Upper lobe of right lung (tissue), 1 donor: ENCODE measurements around the gene THUMPD2. TPM values are rescaled to one million over a fixed set of nuclear protein-coding genes. Genes with fewer than 3 reads are reported as not detected.

Experiments
- ATAC-seq: fragments of 200-7000 bp; cut with Tn5 transposase; one replicate; pipeline ENCODE4 v1.9.1; 2020; ENCODE audit warnings: mild to moderate bottlenecking, moderate library complexity
- DNase-seq: peaks from one replicate; pipeline ENCODE4 v3.0.0-alpha.2; 2020
- H3K27ac ChIP-seq: fragments of 200-600 bp; one replicate; pipeline ENCODE4 v1.8.0; 2022
- H3K27me3 ChIP-seq: fragments of 200-600 bp; one replicate; pipeline ENCODE4 v1.8.0; 2022; ENCODE audit warnings: mild to moderate bottlenecking
- H3K36me3 ChIP-seq: fragments of 200-600 bp; one replicate; pipeline ENCODE4 v1.8.0; 2022
- H3K4me1 ChIP-seq: fragments of 200-600 bp; one replicate; pipeline ENCODE4 v1.8.0; 2022
- H3K4me3 ChIP-seq: fragments of 200-600 bp; one replicate; pipeline ENCODE4 v1.8.0; 2022; ENCODE audit warnings: mild to moderate bottlenecking
- H3K9me3 ChIP-seq: fragments of 200-600 bp; one replicate; pipeline ENCODE4 v1.8.0; 2022
- CTCF ChIP-seq: fragments of 200-600 bp; IDR thresholded peaks from one replicate; pipeline ENCODE4 v1.8.0; 2022; ENCODE audit warnings: antibody characterized with exemption
- intact Hi-C: fragments of 100-400 bp; cut with DNase I; formaldehyde crosslinking; loops from one replicate; pipeline ENCODE4 v1.11.0; 2022
- total RNA-seq: library from RNA; stranded (reverse); fragmentation: NEBNext Ultra II Directional; extraction: Animal tissue kit (Norgen Biotek cat#: 25700); gene quantifications from one replicate; pipeline ENCODE4 v1.2.1, GENCODE V29; 2021
- donor health status: DM: no; HTN: yes; CAD: no; lungs with severe emphysema.

The THUMPD2 gene
- total RNA-seq, 1 donor from 2014 or later = 10.7 TPM

- no peaks in the 10 kb centered on the region for H3K9me3 ChIP-seq
- peak overlapping the region; percentile 96 for H3K27ac ChIP-seq
- intact Hi-C loops = no loop called here
- H3K4me1 ChIP-seq = peaks cover 8% of the 10 kb centered on the region
- no peak for DNase-seq
- no peaks in the 10 kb centered on the region for H3K36me3 ChIP-seq
- TF ChIP-seq CTCF = no peak
- H3K27me3 ChIP-seq = no peaks in the 10 kb centered on the region
- ATAC-seq = no peak
- peak overlapping the region; percentile 96 for H3K4me3 ChIP-seq
Measured at GRCh38 chr2:39778233-39778632, 825 bp downstream of the THUMPD2 start.

- no peak overlapping the region for H3K4me3 ChIP-seq
- H3K36me3 ChIP-seq = peaks cover 10% of the 10 kb centered on the region
- DNase-seq (no peak), ATAC-seq (no peak)
- intact Hi-C loops = no loop called here
- no peaks in the 10 kb centered on the region for H3K9me3 ChIP-seq
- H3K4me1 ChIP-seq = peaks cover 8% of the 10 kb centered on the region
- no peak for TF ChIP-seq CTCF
- H3K27ac ChIP-seq = no peak overlapping the region
- no peaks in the 10 kb centered on the region for H3K27me3 ChIP-seq
Measured at GRCh38 chr2:39772812-39773152, 6.3 kb downstream of the THUMPD2 start.

GRCh38 chr2:39772086-39772811 is 6.8 kb downstream of the THUMPD2 start:
- DNase-seq (no peak), ATAC-seq (no peak)
- H3K27ac ChIP-seq = no peak overlapping the region
- no peaks in the 10 kb centered on the region for H3K9me3 ChIP-seq
- H3K4me3 ChIP-seq = no peak overlapping the region
- no peaks in the 10 kb centered on the region for H3K27me3 ChIP-seq
- peaks cover 10% of the 10 kb centered on the region for H3K36me3 ChIP-seq
- H3K4me1 ChIP-seq = peaks cover 8% of the 10 kb centered on the region
- intact Hi-C loops = no loop called here
- no peak for TF ChIP-seq CTCF

- intact Hi-C loops = no loop called here
- no peak for TF ChIP-seq CTCF
- Histone ChIP-seq H3K9me3 (no peaks in the 10 kb centered on the region), H3K27ac (no peak overlapping the region), H3K4me3 (no peak overlapping the region), H3K36me3 (peaks cover 67% of the 10 kb centered on the region), H3K4me1 (no peaks in the 10 kb centered on the region), H3K27me3 (no peaks in the 10 kb centered on the region)
- ATAC-seq (no peak), DNase-seq (no peak)
Measured at GRCh38 chr2:39762448-39762847, 16.6 kb downstream of the THUMPD2 start.

- TF ChIP-seq CTCF = no peak
- no peak overlapping the region for H3K4me3 ChIP-seq
- no peak for ATAC-seq
- DNase-seq = no peak
- H3K27ac ChIP-seq = no peak overlapping the region
- intact Hi-C loops = no loop called here
- H3K9me3 ChIP-seq = no peaks in the 10 kb centered on the region
- peaks cover 79% of the 10 kb centered on the region for H3K36me3 ChIP-seq
- H3K27me3 ChIP-seq = no peaks in the 10 kb centered on the region
- H3K4me1 ChIP-seq = no peaks in the 10 kb centered on the region
Measured at GRCh38 chr2:39757156-39757555, 21.9 kb downstream of the THUMPD2 start.

GRCh38 chr2:39755466-39755865 is 23.6 kb downstream of the THUMPD2 start:
- intact Hi-C loops = no loop called here
- H3K27me3 ChIP-seq = no peaks in the 10 kb centered on the region
- ATAC-seq (no peak), DNase-seq (no peak)
- no peak overlapping the region for H3K27ac ChIP-seq
- H3K4me3 ChIP-seq = no peak overlapping the region
- peaks cover 84% of the 10 kb centered on the region for H3K36me3 ChIP-seq
- H3K9me3 ChIP-seq = no peaks in the 10 kb centered on the region
- H3K4me1 ChIP-seq = no peaks in the 10 kb centered on the region
- TF ChIP-seq CTCF = no peak
